ENCODE measurements around the gene KCNMA1.
"Not testable (repeated sequence)": the region's sequence is repeated elsewhere in the genome, so short reads cannot be mapped to it uniquely, and the experiment has no call there.

KCNMA1 gene

GRCh38 chr10:77526868-77527617 is 110.6 kb downstream of the KCNMA1 start:
- DNase-seq, result peak; percentile 8

DNA sequence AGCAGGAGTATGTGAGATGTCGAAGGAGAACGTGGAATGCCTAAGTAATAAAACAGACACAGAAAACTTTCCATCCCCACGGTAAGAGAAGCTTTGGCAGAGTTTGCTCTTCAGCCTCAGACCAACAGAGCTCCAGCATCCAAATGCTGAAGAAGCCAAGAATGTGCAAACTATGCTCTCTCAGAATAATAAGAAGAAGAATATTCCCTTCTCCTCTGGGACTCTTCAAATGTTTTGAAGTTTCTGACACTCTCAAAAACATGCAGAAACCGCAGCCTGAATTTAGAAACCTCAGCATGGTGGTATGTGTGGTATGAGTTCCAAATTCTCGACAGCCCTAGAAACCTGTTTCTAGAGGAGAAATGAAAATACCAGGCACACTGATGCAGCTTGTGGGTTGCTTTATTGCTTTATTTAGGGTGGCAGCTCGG is 113.3 kb downstream of the KCNMA1 start:
- DNase-seq, result no peak

DNA sequence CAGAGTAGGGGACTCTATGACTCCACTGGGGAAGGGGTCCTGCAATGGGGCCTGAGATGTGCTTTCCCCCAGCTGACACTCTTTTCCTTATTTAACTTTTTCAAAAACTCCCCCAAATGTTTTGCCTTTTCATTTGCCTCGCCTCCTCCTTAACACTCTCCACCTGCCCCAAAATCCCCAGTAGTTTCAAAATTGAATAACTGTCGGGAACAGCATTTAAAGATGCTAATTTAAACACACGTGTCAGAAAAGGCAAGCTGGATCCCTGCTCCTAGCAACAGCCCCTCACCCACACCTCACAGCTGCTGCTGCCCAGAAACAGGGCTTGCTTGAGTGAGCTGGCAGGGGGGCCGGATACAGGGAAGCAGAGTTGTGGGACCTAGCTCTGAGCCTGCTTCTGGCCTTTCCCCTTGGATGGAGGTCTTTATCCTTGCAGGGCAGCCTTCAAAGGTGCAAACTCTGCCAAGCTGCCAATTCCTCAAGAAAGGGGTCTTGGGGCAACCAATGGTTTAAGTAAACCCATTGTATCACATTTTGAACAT is 115.3 kb downstream of the KCNMA1 start:
- no peak for DNase-seq

DNA sequence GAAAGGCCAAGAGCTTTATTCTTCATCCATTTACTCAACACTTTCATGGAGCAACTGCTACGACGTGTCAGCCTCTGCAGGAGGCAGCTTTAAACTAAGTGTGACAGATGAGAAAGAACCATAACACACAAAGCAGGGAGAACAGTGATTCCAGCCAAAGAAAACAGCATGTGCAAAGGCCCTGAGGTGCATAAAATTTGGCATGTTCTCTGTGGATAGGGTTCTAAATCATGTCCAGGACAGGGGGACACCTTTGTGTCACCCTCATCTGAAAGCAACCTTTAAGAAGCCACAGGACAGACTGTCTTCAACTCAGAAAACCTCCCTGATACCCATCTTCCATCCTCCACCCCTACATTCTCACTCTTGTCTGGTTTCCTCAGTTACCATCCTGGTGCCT is 116.6 kb downstream of the KCNMA1 start:
- no peak for DNase-seq

DNA sequence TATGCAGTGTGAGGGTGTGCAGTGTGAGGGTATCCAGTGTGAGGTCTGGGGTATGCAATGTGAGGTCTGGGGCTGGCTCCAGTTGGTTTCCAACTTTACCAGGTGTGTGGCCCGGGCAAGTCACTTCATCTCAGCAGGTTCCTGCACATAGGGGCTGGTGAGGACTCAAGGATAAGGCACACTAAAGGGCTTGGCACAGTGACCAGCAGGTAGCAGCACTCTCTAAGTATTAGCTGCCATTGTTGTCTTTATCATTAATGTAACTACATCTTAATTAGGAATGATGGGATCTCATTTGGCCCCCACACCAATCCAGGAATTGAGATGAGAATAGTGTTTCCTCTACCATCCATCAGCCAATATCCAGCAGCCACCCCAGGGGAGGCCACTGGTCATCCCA is 117.3 kb downstream of the KCNMA1 start:
- DNase-seq, result no peak

GRCh38 chr10:77519791-77520190 is 117.8 kb downstream of the KCNMA1 start:
- DNase-seq, result not testable (repeated sequence)

DNA sequence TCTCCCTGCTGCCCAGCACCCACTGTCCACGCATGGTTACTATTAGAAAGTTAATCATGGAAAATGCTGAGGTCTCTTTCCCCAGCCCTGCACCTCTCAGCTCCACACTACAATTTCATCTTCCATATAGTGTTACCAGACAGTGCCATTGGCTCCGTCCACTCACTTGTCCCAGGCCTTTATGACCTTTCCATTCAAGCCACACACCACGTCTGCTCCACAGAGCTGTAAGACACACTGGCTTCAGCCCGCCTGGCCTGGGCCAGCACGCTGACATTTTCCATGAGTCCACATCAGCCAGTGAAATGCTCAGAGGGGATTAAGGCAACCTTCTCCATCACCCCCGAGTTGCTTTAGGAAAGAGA is 118.7 kb downstream of the KCNMA1 start:
- no peak for DNase-seq

GRCh38 chr10:77518241-77518909 is 119.2 kb downstream of the KCNMA1 start:
- no peak for DNase-seq

DNA sequence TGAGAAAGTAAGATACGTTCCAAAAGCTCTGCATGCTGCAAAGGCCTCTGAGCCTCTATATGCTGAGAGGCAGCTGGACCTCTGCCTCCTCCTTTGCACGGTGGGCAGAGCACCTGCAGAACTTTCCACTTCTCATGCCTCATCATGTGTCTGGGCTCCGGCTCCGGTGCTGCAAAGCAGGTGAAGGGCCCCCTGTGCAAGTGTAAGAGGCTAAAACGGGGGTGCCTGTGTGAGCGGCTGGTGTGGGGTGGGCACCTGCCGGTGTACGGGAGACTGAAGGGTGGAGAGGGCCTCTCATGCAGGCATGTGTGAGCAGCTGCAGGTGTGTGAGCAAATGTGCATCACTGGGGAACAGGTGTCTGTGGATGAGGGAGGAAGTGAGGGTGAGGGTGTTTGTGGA is 121.0 kb downstream of the KCNMA1 start:
- no peak for DNase-seq

DNA sequence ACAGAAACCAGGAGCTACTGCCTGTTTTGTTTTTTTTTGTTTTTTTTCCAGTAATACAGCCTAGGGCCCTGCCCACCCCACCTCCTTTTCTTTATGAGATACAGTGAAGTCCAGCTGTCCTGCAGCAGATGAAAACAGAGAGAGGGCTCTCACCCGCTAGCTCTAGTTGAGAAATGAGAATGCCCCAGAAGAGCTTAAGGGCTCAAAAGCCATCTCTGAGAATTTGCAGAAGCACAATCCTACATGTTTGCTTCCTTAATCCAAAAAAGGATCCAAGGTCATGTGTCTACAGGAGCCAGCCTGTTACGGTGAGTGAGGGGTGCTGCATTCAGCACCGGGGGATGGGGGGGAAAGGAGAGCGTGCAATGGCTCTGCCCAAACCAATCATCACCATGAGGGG is 122.7 kb downstream of the KCNMA1 start:
- DNase-seq, result no peak

- no peak for DNase-seq
These were observed 123.8 kb downstream of the KCNMA1 start for GRCh38 chr10:77513781-77514331.

DNA sequence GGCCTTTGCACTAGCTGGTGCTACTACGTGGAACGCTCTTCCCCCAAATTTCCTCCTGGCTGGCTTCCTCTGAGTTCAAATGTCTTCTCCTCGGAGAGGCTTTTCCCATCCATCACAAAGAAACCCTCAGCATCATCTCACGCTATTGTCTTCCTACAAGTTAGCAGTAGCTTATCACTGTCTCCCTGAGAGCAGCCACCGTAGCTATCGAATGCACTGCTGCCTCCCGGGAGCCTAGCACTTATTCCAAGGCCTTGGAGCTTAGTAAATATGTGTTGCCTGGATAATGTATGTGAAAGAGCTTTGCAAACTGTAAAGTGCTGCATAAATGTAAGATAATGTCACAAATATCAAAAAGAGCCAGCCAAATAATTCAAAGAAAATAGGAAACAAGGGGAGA is 124.4 kb downstream of the KCNMA1 start:
- no peak for DNase-seq

GRCh38 chr10:77512219-77512578 is 125.4 kb downstream of the KCNMA1 start:
- no peak for DNase-seq

- DNase-seq, result no peak
These were observed 126.0 kb downstream of the KCNMA1 start for GRCh38 chr10:77511498-77512218.

DNA sequence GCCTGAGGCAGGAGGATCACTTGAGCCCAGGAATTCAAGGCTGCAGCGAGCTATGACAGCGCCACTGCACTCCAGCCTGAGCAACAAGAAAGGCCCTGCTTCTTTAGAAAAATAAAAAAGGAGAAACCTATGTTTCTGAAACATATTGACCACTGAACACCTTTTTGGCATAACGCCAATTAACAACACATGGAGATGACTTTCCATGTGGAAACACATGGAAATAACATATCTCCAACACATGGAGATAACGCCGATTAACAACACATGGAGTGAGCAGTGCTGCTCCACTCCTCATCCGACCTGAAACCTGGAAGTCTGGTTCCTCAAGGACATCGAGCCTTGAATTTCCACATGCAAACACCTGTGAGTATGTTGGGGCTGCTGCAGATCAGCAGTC is 126.9 kb downstream of the KCNMA1 start:
- DNase-seq, result no peak

DNA sequence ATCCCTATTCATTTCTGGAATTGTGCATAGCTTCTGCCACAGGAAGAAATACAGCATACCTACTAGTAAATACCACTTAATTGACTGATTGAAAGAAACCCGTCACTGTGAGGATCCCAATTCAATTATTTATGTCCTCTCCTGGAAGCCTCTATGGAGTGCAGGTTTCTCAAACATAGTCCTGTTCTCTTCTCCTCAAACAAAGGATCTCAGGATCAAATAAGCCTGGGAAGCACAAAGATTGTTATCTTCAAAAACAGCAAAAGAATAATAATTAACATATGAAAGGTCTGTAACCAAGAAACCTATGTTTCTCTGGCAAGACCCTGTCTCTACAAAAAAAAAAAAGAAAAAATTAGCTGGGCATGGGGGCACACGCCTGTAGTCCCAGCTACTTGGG is 127.3 kb downstream of the KCNMA1 start:
- no peak for DNase-seq

DNA sequence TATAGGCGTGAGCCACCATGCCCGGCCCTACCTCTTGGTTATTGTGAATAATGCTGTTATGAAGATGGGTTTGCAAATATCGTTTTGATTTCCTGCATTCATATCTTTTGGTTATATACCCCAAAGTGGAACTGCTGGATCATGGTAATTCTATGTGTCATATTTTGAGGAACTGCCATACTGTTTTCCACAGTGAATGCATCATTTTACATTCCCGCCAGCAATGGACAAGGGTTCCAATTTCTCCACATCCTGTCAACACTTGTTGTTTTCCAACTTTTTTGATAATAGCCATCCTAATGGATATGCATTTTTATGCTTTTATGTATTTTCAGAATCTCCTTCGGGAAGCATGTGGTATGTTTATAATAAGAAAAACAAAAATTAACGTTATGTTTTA is 128.2 kb downstream of the KCNMA1 start:
- DNase-seq, result no peak

GRCh38 chr10:77507291-77507880 is 130.2 kb downstream of the KCNMA1 start:
- DNase-seq, result no peak

DNA sequence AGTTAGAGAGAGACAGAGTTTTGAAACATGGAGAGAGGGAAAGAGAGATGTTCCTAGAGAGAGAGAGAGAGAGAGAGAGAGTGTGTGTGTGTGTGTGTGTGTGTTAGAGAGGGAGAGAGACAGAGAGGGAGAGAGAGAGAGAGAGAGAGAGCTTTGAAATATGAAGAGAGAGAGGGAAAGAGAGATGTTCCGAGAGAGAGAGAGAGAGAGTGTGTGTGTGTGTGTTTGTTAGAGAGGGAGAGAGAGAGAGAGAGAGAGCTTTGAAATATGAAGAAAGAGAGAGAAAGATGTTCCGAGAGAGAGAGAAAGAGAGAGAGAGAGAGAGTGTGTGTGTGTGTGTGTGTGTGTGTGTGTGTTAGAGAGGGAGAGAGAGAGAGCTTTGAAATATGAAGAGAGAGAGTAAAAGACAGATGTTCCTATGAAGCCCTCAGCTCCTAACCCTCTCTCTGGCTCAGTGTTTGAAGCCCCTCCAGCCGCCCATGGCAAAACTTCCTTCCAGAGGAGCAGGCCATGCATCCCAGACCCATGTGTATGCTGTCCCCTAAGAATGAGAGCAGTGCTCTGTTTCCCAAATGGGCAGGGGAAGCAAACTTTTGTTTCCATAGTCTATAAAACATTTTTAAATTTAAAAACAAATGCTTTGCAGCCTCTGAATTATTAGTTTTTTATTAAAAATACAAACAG is 130.9 kb downstream of the KCNMA1 start:
- no peak for DNase-seq

DNA sequence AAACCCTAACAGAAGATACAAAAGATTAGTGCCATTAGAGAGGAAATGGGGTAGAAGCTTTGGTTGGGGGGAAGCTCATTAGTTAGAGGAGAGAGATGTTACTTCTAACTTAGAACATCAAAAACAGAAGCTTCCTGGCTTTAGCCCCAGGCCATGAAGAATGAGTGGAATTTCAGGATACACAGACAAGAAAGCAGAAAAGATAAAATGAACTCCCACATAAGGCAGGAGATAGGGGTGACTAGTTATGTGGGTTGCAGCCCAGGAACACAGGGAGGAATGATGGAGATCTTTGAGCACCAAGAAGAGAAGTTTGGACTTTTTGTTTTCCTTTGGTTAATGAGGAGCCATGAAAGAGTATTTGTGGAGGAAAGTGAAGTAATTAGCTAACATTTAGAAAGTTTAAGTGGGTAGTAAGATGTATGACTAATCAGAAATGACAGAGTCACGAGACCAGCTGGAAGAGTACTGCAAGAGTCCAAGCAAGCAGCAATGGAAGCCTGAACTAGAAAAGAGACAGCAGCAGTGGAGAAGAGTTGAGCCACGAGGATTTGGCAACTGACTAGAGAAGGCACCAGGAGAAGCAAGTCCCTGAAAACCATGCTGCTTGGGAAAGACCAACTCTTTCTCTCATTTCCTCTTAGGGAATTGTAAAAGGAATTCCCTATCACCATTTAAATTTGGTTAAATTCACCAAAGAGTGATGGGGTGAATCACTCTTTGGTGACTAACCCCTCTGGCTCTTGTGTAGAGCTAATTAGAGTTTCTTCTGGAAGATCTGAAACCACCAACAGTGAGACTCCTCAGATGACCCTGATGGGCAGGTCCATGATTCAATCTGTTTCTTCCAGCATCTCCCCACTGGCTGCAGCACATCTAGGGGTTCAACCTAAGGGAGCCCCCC is 131.9 kb downstream of the KCNMA1 start:
- no peak for DNase-seq

GRCh38 chr10:77504873-77505257 is 132.7 kb downstream of the KCNMA1 start:
- DNase-seq, result no peak

Data from NCI-H1105 (cell line).